Measurements from ENCODE around the gene TEX261.
"Not testable (repeated sequence)": the region's sequence is repeated elsewhere in the genome, so short reads cannot be mapped to it uniquely, and the experiment has no call there.

TEX261 gene

GRCh38 chr2:70994699-70995425, at the start of gene TEX261:
TEX261 (minus strand) TSS chr2:70994873; CDS start chr2:70994757, 116 bp downstream.
- DNase-seq, result peak; percentile 78

- no peak for DNase-seq
These were observed 49.1 kb upstream of the TEX261 start for GRCh38 chr2:71043531-71044407.

GRCh38 chr2:71042287-71042686, 47.6 kb upstream of the TEX261 start:
- no peak for DNase-seq

GRCh38 chr2:71036296-71036695, 41.6 kb upstream of the TEX261 start:
- not testable (repeated sequence) for DNase-seq

- DNase-seq, result not testable (repeated sequence)
These were observed 29.0 kb upstream of the TEX261 start for GRCh38 chr2:71023553-71024243.

- not testable (repeated sequence) for DNase-seq
These were observed 26.7 kb upstream of the TEX261 start for GRCh38 chr2:71021394-71021793.

- not testable (repeated sequence) for DNase-seq
These were observed 25.3 kb upstream of the TEX261 start for GRCh38 chr2:71019989-71020388.

- no peak for DNase-seq
These were observed 24.0 kb upstream of the TEX261 start for GRCh38 chr2:71018625-71019024.

GRCh38 chr2:71011786-71012185, 17.1 kb upstream of the TEX261 start:
- not testable (repeated sequence) for DNase-seq

GRCh38 chr2:71008342-71008741, 13.7 kb upstream of the TEX261 start:
- DNase-seq, result no peak

- no peak for DNase-seq
These were observed 12.5 kb upstream of the TEX261 start for GRCh38 chr2:71006955-71007799.

- no peak for DNase-seq
These were observed 11.7 kb upstream of the TEX261 start for GRCh38 chr2:71006323-71006722.

GRCh38 chr2:71005271-71006202, 10.9 kb upstream of the TEX261 start:
- no peak for DNase-seq

GRCh38 chr2:71004857-71005256, 10.2 kb upstream of the TEX261 start:
- no peak for DNase-seq

- DNase-seq, result no peak
These were observed 9.5 kb upstream of the TEX261 start for GRCh38 chr2:71003966-71004755.

- DNase-seq, result no peak
These were observed 8.7 kb upstream of the TEX261 start for GRCh38 chr2:71003396-71003795.

- DNase-seq, result no peak
These were observed 7.4 kb upstream of the TEX261 start for GRCh38 chr2:71001981-71002570.

GRCh38 chr2:71001592-71001927, 6.9 kb upstream of the TEX261 start:
- no peak for DNase-seq

GRCh38 chr2:71000780-71001591, 6.3 kb upstream of the TEX261 start:
- DNase-seq, result peak; percentile 22
